ENCODE results near the gene BCL2L13.
"Not testable (repeated sequence)": the region's sequence is repeated elsewhere in the genome, so short reads cannot be mapped to it uniquely, and the experiment has no call there.

The BCL2L13 gene

DNA sequence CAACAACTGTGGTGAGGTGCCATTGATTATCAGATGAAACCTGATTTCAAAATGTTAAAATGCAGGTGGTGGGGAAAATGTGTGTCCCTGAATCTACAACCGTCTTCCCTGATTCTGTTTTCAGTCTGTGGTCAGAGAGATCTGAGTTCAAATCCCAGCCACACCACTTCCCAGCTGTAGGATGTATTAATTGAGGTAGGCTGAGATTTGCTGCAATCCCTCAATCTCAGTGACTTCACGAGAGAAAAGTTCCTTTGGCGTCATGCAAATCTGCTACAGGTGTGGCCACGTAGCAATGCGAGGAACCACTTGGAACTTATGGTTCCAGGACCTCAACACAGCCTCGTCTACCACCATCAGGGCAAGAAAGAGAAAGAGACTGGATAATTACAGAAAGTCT lies 56.2 kb downstream of the BCL2L13 start:
- DNase-seq (ENCODE audit: low read depth in 2 of 2): no peak

DNA sequence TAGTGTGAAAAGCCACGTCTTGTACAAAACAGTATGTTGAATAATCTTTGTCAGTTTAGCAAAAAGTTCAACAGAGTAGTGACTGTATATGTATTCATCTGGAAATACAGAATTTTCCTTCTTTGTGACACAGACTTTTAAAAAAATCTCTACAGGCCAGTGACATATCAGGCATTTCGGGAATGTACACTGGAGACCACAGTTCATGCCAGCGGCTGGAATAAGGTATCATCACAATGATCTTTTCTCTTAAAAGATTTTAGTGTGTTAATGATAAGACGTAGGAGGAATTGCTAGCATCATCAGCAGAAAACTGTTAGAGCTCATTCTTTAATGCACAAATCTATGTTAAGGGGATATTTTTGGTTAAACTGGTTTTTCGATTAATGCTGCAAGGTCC lies 57.4 kb downstream of the BCL2L13 start:
- DNase-seq (ENCODE audit: low read depth in 2 of 2): no peak

- DNase-seq (ENCODE audit: low read depth in 2 of 2): not testable (repeated sequence)
These were observed 58.6 kb downstream of the BCL2L13 start for GRCh38 chr22:17697196-17697595.

DNA sequence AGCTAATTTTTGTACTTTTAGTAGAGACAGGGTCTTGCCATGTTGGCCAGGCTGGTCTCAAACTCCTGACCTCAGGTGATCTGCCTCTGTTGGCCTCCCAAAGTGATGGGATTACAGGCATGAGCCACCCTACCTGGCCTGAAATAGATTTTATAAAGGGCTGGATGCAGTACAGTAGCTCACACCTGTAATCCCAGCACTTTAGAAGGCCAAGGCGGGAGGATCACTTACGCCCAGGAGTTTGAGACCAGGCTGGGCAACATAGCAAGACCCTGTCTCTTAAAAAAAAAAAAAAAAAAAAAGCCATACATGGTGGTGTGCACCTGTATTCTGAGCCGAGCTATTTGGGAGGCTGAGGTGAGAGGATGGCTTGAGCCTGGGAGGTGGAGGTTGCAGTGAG lies 59.7 kb downstream of the BCL2L13 start:
- DNase-seq (ENCODE audit: low read depth in 2 of 2): not testable (repeated sequence)

DNA sequence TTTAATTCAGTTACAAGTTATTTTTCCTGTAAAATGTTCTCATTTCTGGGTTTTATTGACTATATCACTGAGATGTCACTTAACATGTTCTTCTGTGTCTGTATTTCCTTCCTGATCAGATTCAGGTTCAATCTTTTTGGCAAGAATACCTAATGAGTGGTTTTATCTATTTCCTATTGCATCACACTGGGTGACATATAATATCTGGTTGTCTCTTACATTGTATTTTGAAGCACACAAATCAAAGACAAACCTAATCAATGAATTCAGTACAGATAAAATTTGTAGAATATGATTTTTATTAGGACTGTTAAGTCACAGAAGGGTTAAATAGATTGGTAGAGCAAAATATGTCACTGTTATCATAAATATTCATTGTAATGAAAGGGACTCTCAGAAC lies 60.4 kb downstream of the BCL2L13 start:
- DNase-seq (ENCODE audit: low read depth in 2 of 2): no peak

GRCh38 chr22:17699696-17700340 lies 61.3 kb downstream of the BCL2L13 start:
- DNase-seq (ENCODE audit: low read depth in 2 of 2): no peak

DNA sequence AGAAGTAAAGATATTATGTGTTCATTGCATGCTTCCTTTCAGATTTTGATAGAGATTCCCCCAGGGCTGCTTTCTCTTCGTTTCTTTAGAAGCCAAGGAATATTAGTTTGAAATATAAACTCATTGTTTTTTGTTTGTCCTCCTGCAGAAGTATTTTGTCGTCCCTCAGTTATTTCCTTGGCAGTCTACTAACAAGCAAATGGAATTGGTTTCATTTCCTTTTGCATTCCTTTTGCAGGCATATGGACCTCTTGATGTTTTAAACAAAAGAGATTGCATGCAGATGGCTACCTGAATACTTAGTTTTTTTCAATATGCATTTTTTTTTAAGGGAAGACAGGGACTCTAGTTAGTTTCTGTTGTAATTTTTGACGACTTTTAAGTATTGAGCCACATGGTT lies 62.2 kb downstream of the BCL2L13 start:
- DNase-seq (ENCODE audit: low read depth in 2 of 2): no peak

GRCh38 chr22:17703811-17704210 lies 65.3 kb downstream of the BCL2L13 start:
- DNase-seq (ENCODE audit: low read depth in 2 of 2): no peak

DNA sequence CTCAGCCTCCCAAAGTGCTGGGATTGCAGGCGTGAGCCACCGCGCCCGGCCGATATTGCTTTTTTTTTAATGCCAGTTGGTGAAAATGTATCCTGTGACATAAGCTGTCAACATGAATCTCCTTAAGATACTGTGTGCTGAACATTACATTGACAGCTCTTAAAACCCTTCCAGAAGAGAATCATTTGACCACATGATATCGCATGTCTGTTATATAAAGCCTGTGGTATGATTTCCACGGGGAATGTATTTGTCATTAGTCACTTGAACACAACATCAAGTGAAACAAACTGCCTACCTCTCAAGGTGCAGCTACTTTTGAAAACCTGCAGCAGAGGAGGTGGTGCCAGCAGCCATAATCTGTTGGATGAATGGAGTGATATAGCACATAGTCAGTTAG lies 67.0 kb downstream of the BCL2L13 start:
- DNase-seq (ENCODE audit: low read depth in 2 of 2): no peak

DNA sequence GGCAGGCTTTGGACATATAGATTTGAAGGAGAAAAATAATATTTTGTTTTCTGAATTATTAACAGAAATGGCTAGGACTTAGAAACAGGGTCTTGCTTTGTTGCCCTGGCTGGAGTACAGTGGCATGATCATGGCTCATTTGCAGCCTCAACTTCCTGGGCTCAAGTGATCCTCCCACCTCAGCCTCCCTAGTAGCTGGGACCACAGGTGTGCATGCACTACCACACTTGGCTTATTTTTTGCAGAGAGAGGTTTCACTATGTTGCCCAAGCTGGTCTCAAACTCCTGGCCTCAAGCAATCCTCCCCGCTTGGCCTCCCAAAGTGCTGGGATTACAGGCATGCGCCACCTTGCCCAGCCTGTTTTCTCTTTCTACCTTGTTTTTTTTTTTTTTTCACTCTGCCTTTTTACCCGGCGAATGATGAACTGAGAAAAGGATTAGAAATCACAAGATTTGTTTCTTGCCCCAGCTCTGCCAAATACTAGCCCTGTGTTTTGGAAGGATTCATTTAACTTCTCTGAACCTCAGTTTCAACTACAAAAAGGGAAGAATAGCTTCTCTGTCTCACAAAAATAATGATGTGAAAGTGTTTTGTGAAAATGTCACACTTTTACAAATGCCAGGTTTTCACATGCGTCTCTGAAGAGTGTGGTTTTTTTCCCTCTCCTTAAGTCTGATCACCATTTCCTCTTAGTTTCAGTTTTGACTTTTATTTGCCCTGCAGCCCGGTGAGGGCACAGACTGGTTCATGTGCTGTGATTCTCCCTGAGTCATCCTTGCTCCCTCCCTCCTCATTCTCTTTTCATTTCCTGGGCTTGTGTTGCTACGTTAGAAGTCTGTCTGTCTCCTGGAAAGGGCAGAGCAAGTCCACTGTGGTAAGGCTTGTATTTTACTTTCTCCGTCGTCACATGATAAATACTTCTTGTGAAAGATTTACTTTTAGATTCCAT lies 67.7 kb downstream of the BCL2L13 start:
- DNase-seq (ENCODE audit: low read depth in 2 of 2): peak; percentile 25 to 31

- DNase-seq (ENCODE audit: low read depth in 2 of 2): no peak
These were observed 68.4 kb downstream of the BCL2L13 start for GRCh38 chr22:17706947-17707346.

DNA sequence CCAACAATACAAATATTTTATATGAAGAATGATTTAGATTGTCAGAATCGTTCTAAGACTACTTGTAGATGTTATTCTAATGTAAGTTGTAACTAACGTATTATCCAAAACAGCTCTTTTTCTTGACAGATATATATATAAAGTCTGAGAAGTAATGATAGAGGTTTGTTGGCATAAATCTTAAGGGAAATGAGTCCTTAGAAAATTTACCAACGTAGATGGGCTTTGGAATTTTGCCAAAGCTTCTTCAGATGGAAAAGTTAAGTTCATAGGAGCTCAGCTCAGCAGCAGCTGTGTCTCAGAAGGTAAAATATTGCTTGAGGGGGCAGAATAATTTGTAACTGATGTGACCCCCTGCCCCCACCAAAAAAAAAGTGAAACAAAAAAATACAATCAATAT lies 69.0 kb downstream of the BCL2L13 start:
- DNase-seq (ENCODE audit: low read depth in 2 of 2): no peak

DNA sequence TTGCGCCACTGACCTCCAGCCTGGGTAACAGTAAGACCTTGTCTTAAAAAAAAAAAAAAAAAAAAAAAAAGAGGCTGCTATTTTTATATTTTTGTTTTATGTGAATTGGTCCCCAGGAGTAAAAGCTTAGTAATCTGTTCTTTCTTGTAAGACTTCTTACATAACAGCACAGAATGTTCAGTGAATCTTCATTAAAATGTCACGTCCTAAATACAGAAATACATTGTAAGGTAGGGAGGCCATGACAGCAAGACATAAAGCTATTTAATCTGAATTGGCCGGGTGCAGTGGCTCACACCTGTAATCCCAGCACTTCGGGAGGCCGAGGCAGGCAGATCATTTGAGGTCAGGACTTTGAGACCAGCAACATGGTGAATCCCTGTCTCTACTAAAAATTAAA lies 71.5 kb downstream of the BCL2L13 start:
- DNase-seq (ENCODE audit: low read depth in 2 of 2): no peak

- DNase-seq (ENCODE audit: low read depth in 2 of 2): no peak
These were observed 73.9 kb downstream of the BCL2L13 start for GRCh38 chr22:17712441-17712840.

- DNase-seq (ENCODE audit: low read depth in 2 of 2): no peak
These were observed 78.0 kb downstream of the BCL2L13 start for GRCh38 chr22:17716529-17716928.

DNA sequence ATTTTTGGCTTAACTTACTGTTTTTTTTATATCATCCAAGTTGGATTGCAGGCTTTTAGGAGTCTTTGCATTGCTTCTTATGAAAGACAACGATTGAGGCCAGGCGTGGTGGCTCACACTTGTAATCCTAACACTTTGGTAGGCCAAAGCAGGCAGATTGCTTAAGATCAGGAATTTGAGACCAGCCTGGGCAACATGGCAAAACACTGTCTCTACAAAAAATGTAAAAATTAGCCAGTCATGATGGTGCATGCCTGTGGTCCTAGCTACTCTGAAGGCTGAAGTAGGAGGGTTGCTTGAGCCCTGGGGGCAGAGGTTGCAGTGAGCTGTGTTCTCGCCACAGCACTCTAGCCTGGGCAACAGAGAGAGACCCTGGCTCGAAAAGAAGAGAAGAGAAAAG lies 79.2 kb downstream of the BCL2L13 start:
- no peak for DNase-seq (ENCODE audit: low read depth in 2 of 2)

DNA sequence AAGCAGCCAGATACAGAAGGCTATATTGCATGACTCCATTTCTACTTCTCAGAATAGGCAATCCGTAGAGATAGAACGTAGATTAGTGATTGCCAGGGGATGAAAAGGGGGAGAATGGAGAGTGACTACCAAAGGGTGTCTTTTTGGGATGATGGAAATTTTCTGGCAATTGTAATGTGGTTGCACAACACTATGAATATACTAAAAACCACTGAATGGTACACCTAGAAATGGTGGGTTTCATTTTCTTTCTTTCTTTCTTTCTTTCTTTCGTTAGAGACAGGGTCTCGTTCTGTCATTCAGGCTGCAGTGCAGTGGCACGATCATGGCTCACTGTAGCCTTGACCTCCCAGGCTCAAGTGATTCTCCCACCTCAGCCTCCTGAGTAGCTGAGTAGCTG lies 81.4 kb downstream of the BCL2L13 start:
- DNase-seq (ENCODE audit: low read depth in 2 of 2): no peak

GRCh38 chr22:17724241-17724640 lies 85.7 kb downstream of the BCL2L13 start:
- DNase-seq (ENCODE audit: low read depth in 2 of 2): no peak

DNA sequence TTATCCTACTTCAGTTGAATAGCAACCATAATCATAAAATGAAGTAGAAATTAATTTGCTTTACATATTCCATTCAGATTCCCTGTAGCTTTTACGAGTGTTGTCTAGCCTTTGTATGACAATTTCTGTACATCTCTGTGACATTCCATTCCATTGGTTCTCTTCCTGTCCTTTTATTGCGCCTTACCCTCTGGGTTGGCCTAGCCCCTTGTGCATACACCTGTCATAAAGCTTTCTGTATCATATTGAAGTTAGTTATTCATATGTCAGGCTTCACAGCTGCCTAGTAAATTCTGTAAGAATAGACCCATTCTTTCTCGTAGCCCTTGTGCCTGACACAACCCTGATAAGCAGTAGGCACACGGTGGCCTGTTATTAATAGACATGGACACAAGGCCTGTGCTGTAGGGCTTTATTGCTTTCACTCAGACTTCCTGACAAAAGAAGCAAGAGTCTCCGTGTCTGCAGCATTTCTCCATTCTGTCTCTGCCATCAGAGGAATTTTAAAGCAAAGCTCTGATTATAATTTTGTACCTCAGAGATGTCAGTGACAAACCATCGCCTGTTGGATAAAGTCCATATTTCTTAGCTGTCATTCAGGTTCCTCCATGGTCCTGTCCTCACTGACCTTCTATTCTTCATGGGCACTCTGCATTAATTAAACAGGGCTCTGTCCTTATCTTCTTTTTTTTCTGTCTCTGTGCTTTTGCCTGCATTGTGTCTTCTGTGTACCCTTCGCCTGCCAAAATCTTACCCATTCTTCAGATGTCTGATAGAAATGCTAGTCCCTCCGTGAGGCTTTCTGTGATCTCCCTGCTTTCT lies 86.3 kb downstream of the BCL2L13 start:
- no peak for DNase-seq (ENCODE audit: low read depth in 2 of 2)

DNA sequence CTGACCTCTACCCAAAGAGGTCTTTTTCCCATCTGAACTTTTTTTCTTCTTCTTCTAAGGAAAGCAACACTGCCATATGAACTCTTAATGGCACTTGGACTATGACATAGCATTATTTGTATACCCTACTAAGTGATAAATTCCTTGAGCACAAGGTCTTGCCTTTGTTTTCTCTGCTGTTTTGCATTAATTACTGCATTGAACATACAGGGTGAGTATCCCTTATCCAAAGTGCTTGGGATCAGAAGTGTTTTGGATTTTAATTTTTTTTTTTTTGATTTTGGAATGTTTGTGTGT lies 86.9 kb downstream of the BCL2L13 start:
- no peak for DNase-seq (ENCODE audit: low read depth in 2 of 2)

GRCh38 chr22:17726006-17726927 lies 87.7 kb downstream of the BCL2L13 start:
- DNase-seq (ENCODE audit: low read depth in 2 of 2): no peak

Measured in stimulated activated CD4-positive, alpha-beta T cell treated with anti-CD3 and anti-CD28 coated beads, Interleukin-12 subunit alpha, Interleukin-12 subunit beta, amount 100 ng/mL, for 24 hours (primary cell).